Skeletal muscle tissue (tissue), 4 donors: ENCODE results near the gene RASA3. TPM values are rescaled to one million over a fixed set of nuclear protein-coding genes. Genes with fewer than 3 reads are reported as not detected.

ENCODE experiments used
- H3K27ac ChIP-seq: one replicate; pipeline ENCODE4 v1.7.0; 2013; ENCODE audit warnings: mild to moderate bottlenecking, low read depth, low read length, inconsistent platforms
- H3K27me3 ChIP-seq, 3 donors: one replicate each; pipeline ENCODE4 v1.7.0; 2013; ENCODE audit warnings: low read length in 3 of 3; ENCODE audit not compliant: control insufficient read depth in 3 of 3, insufficient read depth in 3 of 3
- H3K36me3 ChIP-seq, 3 donors: one replicate each; pipeline ENCODE4 v1.7.0; 2013; ENCODE audit warnings: low read length in 3 of 3; ENCODE audit not compliant: control insufficient read depth in 3 of 3, insufficient read depth in 3 of 3
- H3K4me1 ChIP-seq, 3 donors: one replicate each; pipeline ENCODE4 v1.7.0; 2013; ENCODE audit warnings: low read length in 3 of 3, mild to moderate bottlenecking in 3 of 3; ENCODE audit not compliant: control insufficient read depth in 3 of 3, insufficient read depth in 3 of 3
- H3K4me3 ChIP-seq, 3 donors: one replicate each; pipeline ENCODE4 v1.7.0; 2013; ENCODE audit warnings: low read length in 3 of 3
- H3K9ac ChIP-seq, 3 donors: one replicate each; pipeline ENCODE4 v1.7.0; 2013; ENCODE audit warnings: low read length in 3 of 3, mild to moderate bottlenecking in 3 of 3, moderate library complexity in 2 of 3, low read depth in 1 of 3
- H3K9me3 ChIP-seq, 3 donors: one replicate each; pipeline ENCODE4 v1.7.0; 2013; ENCODE audit warnings: low read length in 3 of 3; ENCODE audit not compliant: control insufficient read depth in 3 of 3
- total RNA-seq: library from RNA; depleted of rRNA; stranded (reverse); fragments of >200 nt; gene quantifications from one replicate; pipeline ENCODE4 v1.2.3, GENCODE V29; 2014
- donor health status: Osteomylitis.

RASA3 gene
- total RNA-seq, 1 donor from 2014 or later, result 14.1 TPM

DNA sequence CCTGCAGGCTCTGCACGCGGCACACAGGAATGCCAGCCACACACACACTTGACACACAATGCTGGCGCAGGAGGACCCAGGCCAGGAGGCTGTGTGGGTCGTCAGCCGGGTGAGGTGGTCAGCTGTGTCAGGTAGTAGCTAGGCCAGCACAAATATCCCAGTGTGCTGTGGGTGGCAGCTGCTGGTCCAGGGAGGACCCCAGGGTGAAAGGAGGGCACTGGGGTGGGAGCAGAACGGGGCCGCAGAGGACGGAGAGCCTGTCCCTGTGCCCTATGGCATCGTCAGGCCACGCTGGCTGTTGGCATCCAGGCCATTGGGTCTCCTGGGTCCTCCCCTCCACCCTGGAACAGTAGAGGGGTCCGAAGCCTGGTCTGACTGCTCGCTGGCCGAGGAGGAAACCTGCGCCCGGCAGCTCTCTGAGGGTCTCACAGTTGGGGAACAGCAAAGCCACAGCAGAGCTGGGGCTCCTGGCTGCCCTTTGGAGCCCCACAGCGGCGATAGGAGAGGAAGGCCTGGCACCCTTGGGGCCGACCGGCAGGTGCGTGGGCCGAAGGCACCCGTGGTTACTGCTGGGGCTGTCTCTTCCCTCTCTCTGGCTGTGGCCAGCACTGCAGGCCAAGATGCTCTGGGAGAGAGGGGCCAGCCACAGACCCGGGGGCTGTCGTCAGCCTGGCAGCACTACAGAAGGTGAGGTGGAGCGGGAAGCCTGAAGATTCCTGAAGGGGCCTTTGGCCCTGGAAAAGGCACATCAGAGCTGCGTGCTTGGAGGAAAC is 185.8 kb downstream of the RASA3 start:
- no peak overlapping the region for H3K27ac ChIP-seq

DNA sequence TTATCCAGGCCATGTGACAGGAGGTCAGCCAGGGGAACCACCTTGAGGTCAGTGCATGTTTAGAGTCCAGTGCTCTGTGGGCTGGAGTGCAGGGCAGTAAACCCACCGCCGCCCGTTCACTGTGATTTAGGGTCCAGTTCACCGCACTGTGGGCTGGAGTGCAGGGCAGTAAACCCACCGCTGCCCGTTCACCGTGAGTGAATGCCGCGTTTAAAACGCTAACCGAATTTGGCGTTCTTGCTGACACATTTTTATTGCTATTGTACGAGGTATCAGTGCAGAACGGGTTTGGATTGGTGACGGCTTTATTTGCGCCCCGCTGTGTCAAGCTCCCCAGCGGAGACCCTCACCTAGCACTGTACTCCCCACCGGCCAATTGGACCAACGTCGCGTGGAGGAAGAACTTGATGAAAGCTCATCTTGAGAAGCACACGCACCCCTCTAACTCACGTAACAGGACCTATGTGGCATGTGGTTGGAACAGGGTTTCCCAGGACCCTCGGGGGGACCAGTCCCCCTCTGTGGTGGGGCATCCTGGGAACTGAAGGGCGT is 186.5 kb downstream of the RASA3 start:
- Histone ChIP-seq H3K27me3 (peaks cover 0 to 9% (median 0%) of the 10 kb centered on the region in 3 donors), H3K9me3 (no peaks in the 10 kb centered on the region), H3K4me3 (no peak overlapping the region), H3K27ac (no peak overlapping the region), H3K36me3 (no peaks in the 10 kb centered on the region), H3K9ac (no peak overlapping the region), H3K4me1 (peaks cover 2 to 12% (median 4%) of the 10 kb centered on the region in 3 donors)

More for the DNA sequence above, 185.8 kb downstream of the RASA3 start:
- peaks cover 4 to 19% (median 4%) of the 10 kb centered on the region in 3 donors for H3K4me1 ChIP-seq
- no peak overlapping the region for H3K4me3 ChIP-seq
- H3K9ac ChIP-seq, result peak overlapping the region in 1 of 3 donors; percentile 16
- peaks cover 0 to 5% (median 0%) of the 10 kb centered on the region in 3 donors for H3K27me3 ChIP-seq
- no peaks in the 10 kb centered on the region for H3K36me3 ChIP-seq
- no peaks in the 10 kb centered on the region for H3K9me3 ChIP-seq

DNA sequence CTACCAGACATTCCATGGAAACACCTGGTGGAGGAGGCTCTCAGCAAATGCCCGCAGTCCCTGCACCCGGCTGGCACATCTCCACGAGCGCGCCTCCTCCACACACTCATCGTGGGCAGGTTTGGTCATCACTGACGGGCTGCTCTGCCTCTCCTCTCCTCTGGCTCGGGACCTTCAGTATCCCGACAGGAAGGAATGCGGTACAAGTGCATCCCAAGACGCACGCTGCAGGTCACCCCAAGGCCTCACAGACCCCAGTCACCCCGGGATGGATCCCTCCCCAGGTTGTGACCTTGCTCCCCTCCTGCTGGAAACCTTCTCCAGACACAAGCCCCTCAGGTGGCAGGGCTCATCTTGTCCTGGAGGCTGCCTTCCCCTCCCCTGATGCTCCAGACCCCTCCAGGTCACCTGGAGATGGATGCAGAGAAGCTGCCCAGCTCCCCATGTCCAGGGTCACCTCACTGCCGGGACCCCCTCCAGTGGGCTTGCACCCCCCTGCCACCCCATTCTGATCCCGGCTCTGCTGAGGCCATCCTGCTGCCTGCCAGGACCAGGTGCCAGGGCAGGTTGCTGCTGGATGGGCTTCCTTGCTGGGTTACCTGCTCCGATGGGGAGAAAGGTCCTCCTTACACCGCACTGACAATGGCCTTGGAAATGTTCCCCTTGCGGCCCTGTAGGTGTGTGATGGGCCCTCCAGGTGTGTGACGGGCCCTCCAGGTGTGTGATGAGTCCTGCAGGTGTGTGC is 188.4 kb downstream of the RASA3 start:
- Histone ChIP-seq H3K9ac (no peak overlapping the region), H3K9me3 (no peaks in the 10 kb centered on the region), H3K27ac (no peak overlapping the region), H3K4me3 (no peak overlapping the region), H3K4me1 (peaks cover 0 to 10% (median under 1%) of the 10 kb centered on the region in 3 donors), H3K27me3 (peaks cover 9 to 20% (median 9%) of the 10 kb centered on the region in 3 donors), H3K36me3 (no peaks in the 10 kb centered on the region)

DNA sequence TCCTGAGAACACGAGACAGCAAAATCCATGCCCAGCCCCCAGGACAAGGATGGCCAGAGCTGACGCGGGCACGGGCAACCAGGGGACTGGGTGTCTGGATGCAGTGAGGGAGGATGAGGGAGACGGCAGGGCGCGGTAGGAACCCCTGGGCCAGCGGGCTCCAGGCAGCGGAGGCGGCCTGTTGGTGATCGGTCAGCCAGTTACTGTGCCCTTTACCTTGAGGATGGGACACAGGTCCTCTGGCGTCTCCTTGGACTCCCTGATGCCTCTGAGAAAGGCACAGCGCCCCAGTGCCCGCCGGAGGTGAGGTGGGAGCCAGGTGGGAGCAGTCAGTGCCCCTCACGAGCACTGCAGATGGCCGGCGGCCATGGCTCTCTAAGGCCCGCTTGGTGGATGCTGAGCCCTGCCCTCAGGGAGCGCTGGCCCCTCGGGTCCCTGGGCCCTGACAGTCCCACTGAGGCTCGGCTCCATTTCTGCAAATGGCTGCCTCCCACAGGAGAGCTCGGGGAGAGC is 189.8 kb downstream of the RASA3 start:
- Histone ChIP-seq H3K27me3 (peaks cover 19 to 27% (median 22%) of the 10 kb centered on the region in 3 donors), H3K4me3 (no peak overlapping the region), H3K9me3 (no peaks in the 10 kb centered on the region), H3K27ac (no peak overlapping the region), H3K4me1 (peaks cover 6 to 16% (median 9%) of the 10 kb centered on the region in 3 donors), H3K9ac (no peak overlapping the region), H3K36me3 (no peaks in the 10 kb centered on the region)

DNA sequence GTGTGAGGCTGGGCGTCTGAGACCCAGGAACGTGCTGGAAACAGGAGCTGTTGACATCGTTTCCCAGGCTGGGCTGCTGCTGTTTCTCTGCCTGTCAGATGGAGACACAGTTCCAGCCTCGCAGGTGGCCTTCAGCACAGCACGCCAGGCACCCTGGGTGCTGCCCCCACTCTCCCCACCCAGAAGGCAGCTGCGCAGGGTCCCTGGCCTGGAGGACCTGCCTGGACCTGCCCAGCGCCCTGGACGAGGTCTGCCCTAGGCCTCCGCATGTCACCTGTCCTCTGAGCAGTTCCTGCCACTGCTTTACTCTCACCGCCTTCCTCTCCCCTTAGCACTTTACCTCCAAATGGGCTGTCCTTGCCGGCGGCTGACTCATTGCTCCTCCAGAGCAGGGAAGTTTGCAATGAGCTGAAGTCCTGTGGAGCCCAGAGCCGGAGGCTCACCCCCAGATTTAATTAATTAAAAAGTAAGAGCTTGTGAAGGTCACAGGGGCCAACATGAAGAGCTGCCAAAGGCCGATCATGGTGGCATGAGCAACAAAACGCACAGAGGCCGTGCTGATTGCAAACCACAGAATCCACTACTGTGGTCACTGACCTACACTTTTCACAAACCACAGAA is 190.7 kb downstream of the RASA3 start:
- Histone ChIP-seq H3K27ac (no peak overlapping the region), H3K9ac (no peak overlapping the region), H3K4me3 (no peak overlapping the region), H3K36me3 (no peaks in the 10 kb centered on the region), H3K4me1 (peaks cover 6 to 16% (median 9%) of the 10 kb centered on the region in 3 donors), H3K27me3 (peaks cover 23 to 30% (median 30%) of the 10 kb centered on the region in 3 donors), H3K9me3 (no peaks in the 10 kb centered on the region)

DNA sequence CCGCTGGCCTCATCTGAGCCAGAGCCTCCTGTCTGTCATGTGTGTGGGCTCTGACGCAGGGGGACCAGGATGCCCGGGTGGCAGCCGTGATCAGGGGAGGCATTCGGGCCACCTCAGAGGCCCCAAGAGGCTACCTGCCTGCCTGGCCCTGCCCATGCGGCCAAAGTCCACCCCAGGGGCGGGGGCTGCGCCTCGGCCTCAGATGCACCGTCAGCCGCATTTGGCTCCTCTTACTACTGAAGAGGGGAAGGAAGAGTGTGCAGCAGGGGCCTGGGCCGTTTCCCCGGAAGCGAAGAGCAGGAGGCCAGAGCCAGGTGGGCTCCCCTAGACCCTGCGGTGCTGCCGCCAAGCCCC is 192.5 kb downstream of the RASA3 start:
- Histone ChIP-seq H3K9ac (no peak overlapping the region), H3K9me3 (no peaks in the 10 kb centered on the region), H3K4me3 (no peak overlapping the region), H3K27ac (no peak overlapping the region), H3K4me1 (peaks cover 11 to 20% (median 13%) of the 10 kb centered on the region in 3 donors), H3K36me3 (no peaks in the 10 kb centered on the region), H3K27me3 (peaks cover 23 to 39% (median 30%) of the 10 kb centered on the region in 3 donors)

DNA sequence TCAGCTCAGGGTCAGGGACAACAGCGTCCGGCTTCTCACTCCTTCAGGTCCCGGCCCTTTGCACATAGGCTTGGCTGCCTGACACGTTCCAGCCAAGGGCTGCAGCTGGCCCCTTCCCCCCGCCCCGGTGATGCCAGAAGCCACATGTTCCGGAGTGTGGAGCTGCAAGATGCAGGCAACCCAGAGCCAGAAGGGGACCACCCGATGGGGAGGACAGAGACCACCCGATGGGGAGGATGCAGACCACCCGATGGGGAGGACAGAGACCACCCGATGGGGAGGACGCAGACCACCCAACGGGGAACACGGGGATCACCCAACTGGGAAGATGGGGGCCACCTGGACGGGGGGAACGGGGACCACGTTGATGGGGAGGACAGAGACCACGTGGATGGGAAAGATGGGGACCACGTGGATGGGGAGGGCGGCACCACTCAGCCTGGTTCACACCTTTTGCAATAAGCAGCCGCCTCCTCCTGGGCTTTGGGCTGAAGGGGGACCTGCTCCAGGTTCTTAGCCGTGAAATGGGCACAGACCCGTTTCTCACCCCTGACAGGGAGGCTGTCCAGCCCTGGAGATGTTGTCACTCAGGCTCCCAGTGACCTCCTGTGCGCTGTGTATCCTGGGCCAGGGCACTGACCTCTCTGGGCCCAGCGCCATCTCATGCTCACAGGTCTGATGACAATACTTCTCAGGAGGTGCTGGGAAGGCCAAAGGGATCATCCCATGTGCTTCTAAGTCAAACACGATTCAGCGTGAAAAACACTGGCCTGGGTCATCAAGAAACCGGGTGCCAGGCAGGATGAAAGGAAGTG is 193.1 kb downstream of the RASA3 start:
- no peak overlapping the region for H3K27ac ChIP-seq
- peaks cover 23 to 39% (median 35%) of the 10 kb centered on the region in 3 donors for H3K27me3 ChIP-seq
- no peaks in the 10 kb centered on the region for H3K36me3 ChIP-seq
- H3K4me1 ChIP-seq, result peaks cover 15 to 20% (median 16%) of the 10 kb centered on the region in 3 donors
- no peak overlapping the region for H3K4me3 ChIP-seq
- no peaks in the 10 kb centered on the region for H3K9me3 ChIP-seq
- H3K9ac ChIP-seq, result no peak overlapping the region

DNA sequence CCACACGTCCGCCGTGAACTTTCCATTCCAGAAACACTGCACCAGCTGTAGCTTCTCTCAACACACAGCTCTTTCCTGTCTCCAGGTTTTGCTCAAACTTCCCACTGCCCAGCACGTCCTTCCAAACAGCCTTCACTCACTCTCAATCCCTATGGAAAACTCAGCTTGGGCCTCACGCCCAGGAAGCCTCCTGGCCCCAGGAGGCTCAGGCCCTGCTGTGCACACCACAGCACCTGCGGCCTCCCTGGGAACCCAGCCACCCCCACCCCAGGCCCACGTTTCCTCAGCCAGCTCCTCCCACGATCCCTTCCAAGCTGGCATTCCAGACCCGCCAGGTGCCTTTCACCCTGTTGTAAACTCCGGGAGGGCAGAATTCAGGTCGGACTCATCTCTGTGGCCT is 193.7 kb downstream of the RASA3 start:
- peak overlapping the region in 1 of 3 donors; percentile 8 for H3K9ac ChIP-seq
- peaks cover 15 to 20% (median 16%) of the 10 kb centered on the region in 3 donors for H3K4me1 ChIP-seq
- H3K9me3 ChIP-seq, result no peaks in the 10 kb centered on the region

DNA sequence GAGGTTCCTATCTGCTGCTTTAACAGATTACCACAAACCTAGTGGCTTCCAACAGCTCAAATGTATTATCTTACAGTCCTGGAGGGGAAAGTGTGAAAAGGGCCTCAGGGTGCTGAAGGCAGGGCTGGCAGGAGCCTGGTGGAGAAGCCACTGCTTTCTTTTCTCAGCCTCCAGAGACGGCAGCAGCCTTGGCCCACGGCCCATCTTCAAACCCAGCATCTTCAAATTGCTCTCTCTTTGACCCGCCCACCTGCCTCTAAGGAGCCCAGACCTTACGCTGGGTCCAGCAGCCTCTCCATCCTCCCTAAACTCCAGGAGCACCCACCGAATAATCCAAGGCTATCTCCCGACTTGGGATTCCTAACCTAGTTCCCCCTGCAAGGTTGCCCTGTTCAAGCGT is 194.2 kb downstream of the RASA3 start:
- Histone ChIP-seq H3K9ac (peak overlapping the region in 1 of 3 donors; percentile 8), H3K4me1 (peaks cover 15 to 20% (median 16%) of the 10 kb centered on the region in 3 donors), H3K9me3 (no peaks in the 10 kb centered on the region), H3K4me3 (no peak overlapping the region), H3K36me3 (no peaks in the 10 kb centered on the region), H3K27me3 (peaks cover 23 to 42% (median 32%) of the 10 kb centered on the region in 3 donors), H3K27ac (no peak overlapping the region)

More for the DNA sequence above, 193.7 kb downstream of the RASA3 start:
- no peak overlapping the region for H3K4me3 ChIP-seq
- no peaks in the 10 kb centered on the region for H3K36me3 ChIP-seq
- H3K27me3 ChIP-seq, result peaks cover 23 to 42% (median 32%) of the 10 kb centered on the region in 3 donors
- no peak overlapping the region for H3K27ac ChIP-seq
